Measurements from ENCODE around the gene CYB5D1.

Gene CYB5D1

DNA sequence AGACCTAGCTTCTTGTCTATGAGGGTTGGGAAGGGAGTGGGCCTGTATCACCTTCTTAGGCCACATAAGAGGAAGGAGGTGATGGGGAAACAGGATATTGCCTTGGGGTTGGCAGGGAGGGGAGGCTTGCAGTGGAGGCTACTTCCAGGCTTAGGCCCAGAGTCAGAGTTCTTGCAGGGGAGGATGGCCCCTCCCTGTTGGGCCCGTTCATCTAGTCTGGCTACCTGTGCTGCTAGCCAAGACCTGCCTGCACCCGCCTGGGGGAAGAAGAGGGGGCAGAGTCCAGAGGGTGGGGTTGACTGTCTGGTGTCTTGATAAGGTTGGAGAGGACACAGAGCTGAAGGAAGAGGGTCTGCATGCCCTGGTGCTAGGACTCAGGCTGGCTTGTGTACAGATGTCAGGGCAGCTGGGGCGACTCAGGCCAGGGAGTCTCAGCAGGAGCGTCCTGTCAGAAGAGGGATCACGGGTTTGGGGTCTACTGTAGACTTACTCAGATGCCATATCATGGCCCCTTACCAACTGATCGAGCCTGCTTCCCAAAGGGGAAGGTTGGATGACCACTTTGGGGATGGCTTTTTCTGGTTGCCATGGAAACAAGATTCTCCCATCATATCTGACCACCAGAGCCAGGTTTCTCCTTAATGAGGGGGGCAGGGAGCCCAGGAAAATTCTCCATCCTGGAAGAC, 18.5 kb upstream of the CYB5D1 start:
- peak overlapping the region; percentile 49 for H3K27ac ChIP-seq
- TF ChIP-seq, protein P1, sequence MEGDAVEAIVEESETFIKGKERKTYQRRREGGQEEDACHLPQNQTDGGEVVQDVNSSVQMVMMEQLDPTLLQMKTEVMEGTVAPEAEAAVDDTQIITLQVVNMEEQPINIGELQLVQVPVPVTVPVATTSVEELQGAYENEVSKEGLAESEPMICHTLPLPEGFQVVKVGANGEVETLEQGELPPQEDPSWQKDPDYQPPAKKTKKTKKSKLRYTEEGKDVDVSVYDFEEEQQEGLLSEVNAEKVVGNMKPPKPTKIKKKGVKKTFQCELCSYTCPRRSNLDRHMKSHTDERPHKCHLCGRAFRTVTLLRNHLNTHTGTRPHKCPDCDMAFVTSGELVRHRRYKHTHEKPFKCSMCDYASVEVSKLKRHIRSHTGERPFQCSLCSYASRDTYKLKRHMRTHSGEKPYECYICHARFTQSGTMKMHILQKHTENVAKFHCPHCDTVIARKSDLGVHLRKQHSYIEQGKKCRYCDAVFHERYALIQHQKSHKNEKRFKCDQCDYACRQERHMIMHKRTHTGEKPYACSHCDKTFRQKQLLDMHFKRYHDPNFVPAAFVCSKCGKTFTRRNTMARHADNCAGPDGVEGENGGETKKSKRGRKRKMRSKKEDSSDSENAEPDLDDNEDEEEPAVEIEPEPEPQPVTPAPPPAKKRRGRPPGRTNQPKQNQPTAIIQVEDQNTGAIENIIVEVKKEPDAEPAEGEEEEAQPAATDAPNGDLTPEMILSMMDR (conservative IDR thresholded peaks at IDR 0.05), result no peak
- no peak for TF ChIP-seq ZFX (IDR thresholded peaks at IDR 0.05)

DNA sequence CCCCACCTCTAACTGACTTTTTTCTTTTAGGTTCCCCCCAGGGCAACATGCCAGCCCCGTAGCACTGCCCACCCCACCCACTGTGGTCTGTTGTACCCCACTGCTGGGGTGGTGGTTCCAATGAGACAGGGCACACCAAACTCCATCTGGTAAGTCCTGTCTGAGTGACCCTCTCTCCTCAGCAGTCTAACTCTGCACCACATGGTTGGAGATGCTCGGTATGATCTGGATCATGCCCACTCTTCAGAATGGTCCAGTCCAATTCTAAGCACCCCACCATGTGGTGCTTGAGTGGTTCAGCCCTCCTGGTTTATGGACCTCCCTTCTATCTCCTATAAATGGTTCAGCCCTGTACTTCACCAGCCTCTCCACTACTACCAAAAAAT, 17.9 kb upstream of the CYB5D1 start:
- peak overlapping the region; percentile 49 for H3K27ac ChIP-seq
- no peak for TF ChIP-seq ZFX (IDR thresholded peaks at IDR 0.05)
- TF ChIP-seq, protein P1 (conservative IDR thresholded peaks at IDR 0.05), result no peak

GRCh38 chr17:7840441-7840840, 17.4 kb upstream of the CYB5D1 start:
- TF ChIP-seq, protein P1 (conservative IDR thresholded peaks at IDR 0.05), result no peak
- no peak for TF ChIP-seq ZFX (IDR thresholded peaks at IDR 0.05)
- no peak overlapping the region for H3K27ac ChIP-seq

DNA sequence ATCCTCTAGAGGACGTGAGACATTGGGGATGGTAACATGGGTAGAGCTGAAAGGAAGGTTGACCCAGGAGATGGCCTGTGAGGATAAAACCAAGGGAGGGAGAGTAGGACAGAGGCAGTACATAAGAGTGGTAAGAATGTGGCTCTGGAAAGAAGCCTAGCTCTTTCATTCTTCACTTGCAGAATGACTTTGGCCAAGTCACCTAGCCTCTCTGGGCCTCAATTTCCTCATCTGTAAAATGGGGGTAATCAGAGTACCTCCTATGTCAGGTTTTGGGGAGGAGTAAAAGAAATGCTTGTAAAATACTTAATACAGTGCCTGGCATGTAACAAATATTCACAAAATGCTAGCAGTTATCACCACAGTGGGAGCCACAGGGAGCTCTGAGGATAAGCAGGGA, 16.9 kb upstream of the CYB5D1 start:
- H3K27ac ChIP-seq, result peak overlapping the region; percentile 95
- TF ChIP-seq, protein P1 (conservative IDR thresholded peaks at IDR 0.05), result no peak
- TF ChIP-seq ZFX (IDR thresholded peaks at IDR 0.05), result no peak

DNA sequence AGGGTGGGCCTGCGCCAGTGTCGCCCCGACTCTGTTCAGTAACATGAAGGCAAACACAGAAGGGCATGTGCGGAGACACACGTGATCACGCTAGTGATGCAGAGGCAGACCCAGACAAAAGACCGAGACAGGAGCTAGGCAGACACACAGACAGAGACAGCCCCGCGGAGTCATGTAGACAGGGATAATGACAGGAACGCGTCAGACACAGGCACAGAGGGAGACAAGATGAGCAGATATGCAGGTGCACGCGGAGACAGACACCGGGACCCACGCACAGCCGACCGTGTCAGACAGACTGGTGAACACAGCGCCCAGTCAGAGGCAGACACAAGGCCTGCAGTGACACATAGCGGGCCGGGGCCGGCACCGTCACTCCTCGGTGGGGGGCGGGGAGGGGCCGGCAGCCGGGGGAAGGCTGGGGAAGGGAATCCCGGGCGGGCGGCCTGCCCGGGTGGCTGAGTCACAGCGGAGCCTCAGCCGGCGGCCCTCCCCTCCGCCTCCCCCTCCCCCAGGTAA, 16.3 kb upstream of the CYB5D1 start:
- H3K27ac ChIP-seq, result peak overlapping the region; percentile 95
- TF ChIP-seq ZFX (IDR thresholded peaks at IDR 0.05), result 0 out of 2 replicates have a peak, but pooled peaks have one; percentile 43
- TF ChIP-seq, protein P1 (conservative IDR thresholded peaks at IDR 0.05), result no peak; the same call in 1 of the 2 replicates

DNA sequence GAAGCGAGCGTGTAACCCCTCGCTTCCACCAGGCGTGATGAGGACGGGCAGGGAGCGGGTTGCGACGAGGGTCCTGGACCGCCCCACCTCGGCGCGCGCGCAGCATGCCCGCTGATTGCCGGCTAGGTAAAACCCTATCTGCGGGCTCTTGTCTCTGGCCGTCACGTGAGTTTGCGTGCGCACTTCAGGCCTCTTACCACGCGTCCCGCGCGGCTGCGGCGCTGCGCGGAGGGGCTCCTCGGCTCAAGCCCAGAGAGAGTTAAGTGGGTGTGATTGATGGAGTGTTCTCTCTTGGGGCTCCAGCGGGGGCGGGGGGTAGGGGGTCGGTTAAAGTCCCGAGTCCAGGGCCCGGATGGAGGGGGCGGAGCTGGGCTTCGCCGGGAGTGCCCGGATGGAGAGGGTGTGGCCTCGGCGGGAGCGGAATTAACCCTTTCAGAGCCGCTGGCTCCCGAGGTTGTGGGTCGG, 15.9 kb upstream of the CYB5D1 start:
- H3K27ac ChIP-seq, result peak overlapping the region; percentile 95
- TF ChIP-seq ZFX (IDR thresholded peaks at IDR 0.05), result 0 out of 2 replicates have a peak, but pooled peaks have one; percentile 8
- TF ChIP-seq, protein P1 (conservative IDR thresholded peaks at IDR 0.05), result no peak
